C4-2B (cell line): ENCODE data around the gene UQCRC1.

Experiments
- ZFX ChIP-seq: fragments of 450-650 bp; IDR thresholded peaks from 2 replicates; pipeline ENCODE4 v1.6.1; 2017
- TF ChIP-seq, protein P1 (sequence below): fragments of 450-650 bp; conservative IDR thresholded peaks from 2 replicates; pipeline ENCODE4 v1.5.1; 2017; ENCODE audit warnings: mild to moderate bottlenecking

- TF ChIP-seq, protein P1, sequence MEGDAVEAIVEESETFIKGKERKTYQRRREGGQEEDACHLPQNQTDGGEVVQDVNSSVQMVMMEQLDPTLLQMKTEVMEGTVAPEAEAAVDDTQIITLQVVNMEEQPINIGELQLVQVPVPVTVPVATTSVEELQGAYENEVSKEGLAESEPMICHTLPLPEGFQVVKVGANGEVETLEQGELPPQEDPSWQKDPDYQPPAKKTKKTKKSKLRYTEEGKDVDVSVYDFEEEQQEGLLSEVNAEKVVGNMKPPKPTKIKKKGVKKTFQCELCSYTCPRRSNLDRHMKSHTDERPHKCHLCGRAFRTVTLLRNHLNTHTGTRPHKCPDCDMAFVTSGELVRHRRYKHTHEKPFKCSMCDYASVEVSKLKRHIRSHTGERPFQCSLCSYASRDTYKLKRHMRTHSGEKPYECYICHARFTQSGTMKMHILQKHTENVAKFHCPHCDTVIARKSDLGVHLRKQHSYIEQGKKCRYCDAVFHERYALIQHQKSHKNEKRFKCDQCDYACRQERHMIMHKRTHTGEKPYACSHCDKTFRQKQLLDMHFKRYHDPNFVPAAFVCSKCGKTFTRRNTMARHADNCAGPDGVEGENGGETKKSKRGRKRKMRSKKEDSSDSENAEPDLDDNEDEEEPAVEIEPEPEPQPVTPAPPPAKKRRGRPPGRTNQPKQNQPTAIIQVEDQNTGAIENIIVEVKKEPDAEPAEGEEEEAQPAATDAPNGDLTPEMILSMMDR: no peak
- TF ChIP-seq ZFX: no peak
These were observed 17.4 kb downstream of the UQCRC1 start for GRCh38 chr3:48591886-48592518.
